IMR-90 (cell line): ENCODE data around the gene AFF2. TPM values are rescaled to one million over a fixed set of nuclear protein-coding genes. Genes with fewer than 3 reads are reported as not detected.

Experiments
- ATAC-seq: fragments of 200-7000 bp; cut with Tn5 transposase; 2 replicates; pipeline ENCODE4 v1.9.1; 2020; ENCODE audit warnings: low read depth, mild to moderate bottlenecking, moderate library complexity
- BruUV-seq: library from RNA; stranded (reverse); fragments of 400-500 nt; replicated peaks from 2 replicates; lab custom pipeline; 2021; lab: Mats Ljungman, UMichigan
- CTCF ChIA-PET: fragments of 300-600 bp; formaldehyde crosslinking; extraction: SDS; loops from one replicate; lab custom pipeline; 2021; ENCODE audit warnings: antibody characterized with exemption; lab: Yijun Ruan, JAX
- POLR2A ChIA-PET: fragments of 300-600 bp; sonication (Branson Sonifier 250); formaldehyde crosslinking; loops from one replicate; lab custom pipeline; 2022; ENCODE audit warnings: antibody characterized with exemption; ENCODE audit not compliant: unreplicated experiment; lab: Charles Lee
- DNase-seq: peaks from one replicate; pipeline ENCODE4 v3.0.0; 2013
- H2AFZ ChIP-seq: replicated peaks from 2 replicates; pipeline ENCODE3; 2013; ENCODE audit warnings: low read length, mild to moderate bottlenecking; ENCODE audit not compliant: poor library complexity
- H2AK5ac ChIP-seq: 2 replicates; pipeline ENCODE4 v1.6.1; 2013; ENCODE audit warnings: low read depth, low read length, inconsistent platforms
- H2AK9ac ChIP-seq: replicated peaks from 2 replicates; pipeline ENCODE3; 2013; ENCODE audit warnings: mild to moderate bottlenecking, low read depth, low read length, moderate library complexity; ENCODE audit not compliant: poor library complexity
- H2BK120ac ChIP-seq: 2 replicates; pipeline ENCODE4 v1.6.1; 2013; ENCODE audit warnings: low read depth, low read length, inconsistent platforms
- H2BK15ac ChIP-seq: 3 replicates; pipeline ENCODE4 v1.6.1; 2013; ENCODE audit warnings: low read depth, low read length, inconsistent platforms
- H2BK20ac ChIP-seq: 2 replicates; pipeline ENCODE4 v1.6.1; 2013; ENCODE audit warnings: low read depth, mild to moderate bottlenecking, inconsistent platforms, low read length, moderate library complexity
- H2BK5ac ChIP-seq: 2 replicates; pipeline ENCODE4 v1.6.1; 2013; ENCODE audit warnings: mild to moderate bottlenecking, low read depth, low read length, inconsistent platforms; ENCODE audit not compliant: poor library complexity, severe bottlenecking
- H3K14ac ChIP-seq: replicated peaks from 2 replicates; pipeline ENCODE4 v1.6.1; 2013; ENCODE audit warnings: low read depth, low read length, inconsistent platforms
- H3K18ac ChIP-seq: 2 replicates; pipeline ENCODE4 v1.6.1; 2013; ENCODE audit warnings: low read depth, low read length, control low read depth
- H3K23ac ChIP-seq: 2 replicates; pipeline ENCODE4 v1.6.1; 2013; ENCODE audit warnings: low read depth, low read length, inconsistent platforms
- H3K27ac ChIP-seq: 2 replicates; pipeline ENCODE4 v1.5.1; 2013; ENCODE audit warnings: mild to moderate bottlenecking, control low read depth, low read length; ENCODE audit not compliant: insufficient read depth
- H3K27me3 ChIP-seq: 2 replicates; pipeline ENCODE4 v1.6.1; 2013; ENCODE audit warnings: low read length; ENCODE audit not compliant: control insufficient read depth, insufficient read depth
- H3K36me3 ChIP-seq: 2 replicates; pipeline ENCODE4 v1.6.1; 2013; ENCODE audit warnings: low read length, mixed read lengths; ENCODE audit not compliant: control insufficient read depth, insufficient read depth
- H3K4ac ChIP-seq: 2 replicates; pipeline ENCODE4 v1.6.1; 2013; ENCODE audit warnings: low read depth, low read length, inconsistent platforms
- H3K4me1 ChIP-seq: 2 replicates; pipeline ENCODE4 v1.6.1; 2013; ENCODE audit warnings: low read length, mixed read lengths; ENCODE audit not compliant: control insufficient read depth, insufficient read depth
- H3K4me2 ChIP-seq: 2 replicates; pipeline ENCODE4 v1.6.1; 2013; ENCODE audit warnings: low read depth, mild to moderate bottlenecking, control low read depth, low read length, moderate library complexity
- H3K4me3 ChIP-seq: 2 replicates; pipeline ENCODE4 v1.5.1; 2013; ENCODE audit warnings: low read depth, mild to moderate bottlenecking, control low read depth, low read length, moderate library complexity; ENCODE audit not compliant: insufficient read depth
- H3K56ac ChIP-seq: 2 replicates; pipeline ENCODE4 v1.6.1; 2013; ENCODE audit warnings: low read length, inconsistent platforms; ENCODE audit not compliant: insufficient read depth; ENCODE audit errors: extremely low read depth
- H3K79me1 ChIP-seq, 2 experiments: 2 replicates each; pipeline ENCODE4 v1.6.1; 2013; ENCODE audit warnings: low read length in 2 of 2, inconsistent platforms in 1 of 2, low read depth in 1 of 2
- H3K9ac ChIP-seq: 2 replicates; pipeline ENCODE4 v1.6.1; 2013; ENCODE audit warnings: low read depth, low read length, control low read depth
- H3K9me1 ChIP-seq: 2 replicates; pipeline ENCODE4 v1.6.1; 2013; ENCODE audit warnings: low read length, inconsistent platforms; ENCODE audit not compliant: insufficient read depth
- H3K9me3 ChIP-seq: 2 replicates; pipeline ENCODE4 v1.6.1; 2013; ENCODE audit warnings: low read length; ENCODE audit not compliant: control insufficient read depth, insufficient read depth
- H4K20me1 ChIP-seq: 2 replicates; pipeline ENCODE4 v1.6.1; 2013; ENCODE audit warnings: low read length, inconsistent platforms; ENCODE audit not compliant: insufficient read depth
- H4K5ac ChIP-seq: 2 replicates; pipeline ENCODE4 v1.6.1; 2013; ENCODE audit warnings: mild to moderate bottlenecking, low read depth, low read length, control low read depth
- H4K8ac ChIP-seq, 2 experiments: 2 replicates each; pipeline ENCODE4 v1.6.1; 2013; ENCODE audit warnings: low read depth in 2 of 2, low read length in 2 of 2, control low read depth in 1 of 2, inconsistent platforms in 1 of 2
- H4K91ac ChIP-seq: 2 replicates; pipeline ENCODE4 v1.6.1; 2013; ENCODE audit warnings: low read depth, low read length, inconsistent platforms; ENCODE audit not compliant: insufficient read depth
- BHLHE40 ChIP-seq: fragments of 150-350 bp; IDR thresholded peaks from 2 replicates; pipeline ENCODE4 v1.6.1; 2016; ENCODE audit warnings: mild to moderate bottlenecking, low read depth, low read length
- CEBPB ChIP-seq: IDR thresholded peaks from 2 replicates; pipeline ENCODE4 v1.6.1; 2012; ENCODE audit warnings: low read depth, low read length, improper control_type of control experiment
- FOS ChIP-seq: fragments of 150-350 bp; IDR thresholded peaks from 2 replicates; pipeline ENCODE4 v1.6.1; 2016; ENCODE audit warnings: low read depth, low read length
- MAZ ChIP-seq: IDR thresholded peaks from 2 replicates; pipeline ENCODE4 v1.6.1; 2012; ENCODE audit warnings: low read depth, mild to moderate bottlenecking, low read length, improper control_type of control experiment, moderate library complexity, borderline replicate concordance
- POLR2A ChIP-seq: IDR thresholded peaks from 2 replicates; pipeline ENCODE4 v1.6.1; 2012; ENCODE audit warnings: mild to moderate bottlenecking, low read depth, low read length
- RAD21 ChIP-seq: IDR thresholded peaks from 2 replicates; pipeline ENCODE4 v1.6.1; 2012; ENCODE audit warnings: low read length, improper control_type of control experiment
- RCOR1 ChIP-seq: IDR thresholded peaks from 2 replicates; pipeline ENCODE4 v1.6.1; 2012; ENCODE audit warnings: mild to moderate bottlenecking, low read length, improper control_type of control experiment; ENCODE audit not compliant: insufficient replicate concordance
- WGBS, 2 experiments: methylation state at CpG; one replicate each; pipeline versions ENCODE4 v1.1.5 to v1.1.7; 2013; ENCODE audit warnings: missing lambda C conversion rate in 2 of 2; ENCODE audit not compliant: insufficient read length in 1 of 2; ENCODE audit errors: extremely low coverage in 2 of 2; 5-methylcytosine and 5-hydroxymethylcytosine counted together
- dilution Hi-C: fragments of 300-500 bp; cut with HindIII; formaldehyde crosslinking; loops from one replicate; pipeline ENCODE4 v1.14.3; 2018; ENCODE audit warnings: low sequenced_read_pairs; ENCODE audit not compliant: unreplicated experiment
- in situ Hi-C: fragments of 300-500 bp; cut with MboI; formaldehyde crosslinking; loops from 3 replicates; pipeline ENCODE4 v1.14.3; 2019; ENCODE audit warnings: low sequenced_read_pairs, inconsistent platforms, mixed read lengths
- intact Hi-C: fragments of 100-400 bp; cut with micrococcal nuclease; formaldehyde crosslinking; loops from 2 replicates; pipeline ENCODE4 v1.10.0; 2022
- polyA plus RNA-seq, 3 experiments: library from polyadenylated mRNA; depleted of rRNA; stranded (reverse); fragments of >200 nt; gene quantifications; 2 replicates each; pipeline ENCODE4 v1.2.3, GENCODE V29; 2012; ENCODE audit warnings: low replicate concordance in 1 of 3
- total RNA-seq: library from RNA; depleted of rRNA; stranded (reverse); fragments of >200 nt; gene quantifications from 2 replicates; pipeline ENCODE4 v1.2.3, GENCODE V29; 2012
- TF ChIP-seq, protein P1 (sequence below): fragments of 150-350 bp; IDR thresholded peaks from 2 replicates; pipeline ENCODE4 v1.6.1; 2017; ENCODE audit warnings: mild to moderate bottlenecking, antibody characterized with exemption, low read length, low read depth
- TF ChIP-seq, protein P2 (sequence below): conservative IDR thresholded peaks from 2 replicates; pipeline ENCODE4 v1.5.1; 2012; ENCODE audit warnings: mild to moderate bottlenecking, low read depth, low read length, improper control_type of control experiment

Gene AFF2
- total and polyA plus RNA-seq, 2 of the 4 experiments (the other 2 are of a cell fraction) = 0.15 to 0.72 TPM

DNA sequence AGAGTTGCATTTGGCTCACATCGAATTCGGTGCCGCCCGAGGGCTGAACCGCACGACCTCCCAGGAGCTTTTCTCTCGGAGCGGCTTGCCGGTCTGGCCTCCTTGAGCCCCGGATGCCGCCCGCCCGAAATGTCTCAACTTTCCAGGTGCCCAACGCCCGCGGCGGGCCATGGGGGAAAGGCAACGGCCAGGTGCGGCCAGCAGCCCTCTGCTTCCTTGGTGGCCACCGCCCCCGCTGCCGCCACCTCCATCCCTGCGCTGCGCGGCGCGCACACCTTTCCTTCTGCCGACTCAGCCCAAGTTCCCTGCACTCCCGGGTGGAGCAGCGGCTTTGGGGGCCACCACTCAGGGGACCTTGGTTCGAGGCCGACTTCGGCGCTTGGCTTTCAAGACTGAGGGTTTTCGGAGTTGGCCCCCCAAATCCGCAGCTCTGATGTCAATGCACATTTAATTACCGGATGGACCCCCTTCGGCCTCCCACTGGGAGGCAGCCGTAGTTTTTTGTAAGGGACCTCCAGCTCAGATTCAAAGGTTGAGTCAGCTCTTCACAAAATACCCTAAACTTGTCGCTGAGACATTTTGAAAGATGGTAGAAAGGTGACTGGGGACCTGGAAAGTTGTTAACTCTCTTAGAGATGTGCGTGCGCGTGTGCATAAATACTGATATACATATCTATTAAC, 1.1 kb downstream of the AFF2 start:
- Histone ChIP-seq H2AK5ac (no peak overlapping the region), H3K18ac (no peak overlapping the region), H2AFZ (peak overlapping the region; percentile 49), H3K4ac (no peak overlapping the region), H2BK20ac (no peak overlapping the region), H3K9me3 (no peaks in the 10 kb centered on the region; the same call in 1 of the 2 replicates), H4K91ac (no peak overlapping the region), H3K23ac (no peak overlapping the region), H3K4me2 (peak overlapping the region; percentile 82; the same call in 1 of the 2 replicates), H3K79me1 (no peaks in the 10 kb centered on the region), H2BK120ac (no peak overlapping the region), H4K8ac (no peak overlapping the region), H3K27ac (no peak overlapping the region), H2AK9ac (no peak overlapping the region), H3K14ac (no peak overlapping the region), H3K9ac (no peak overlapping the region), H3K4me3 (peak overlapping the region; percentile 47), H3K4me1 (no peaks in the 10 kb centered on the region), H3K36me3 (no peaks in the 10 kb centered on the region), H2BK5ac (no peak overlapping the region), H3K9me1 (no peaks in the 10 kb centered on the region), H3K56ac (no peak overlapping the region), H2BK15ac (no peak overlapping the region), H3K27me3 (peaks cover 12% of the 10 kb centered on the region), H4K5ac (no peak overlapping the region), H4K20me1 (no peaks in the 10 kb centered on the region)
- no TSS peak for BruUV-seq
- no peak; the same call in 1 of the 2 replicates for ATAC-seq
- 34% methylated on average over 22 of the region's 43 CpGs; no CpG with 5 or more reads in 1 of the 2 experiments for WGBS, 2 experiments
- in situ Hi-C loops (no loop called here), intact Hi-C loops (no loop called here), dilution Hi-C loops (no loop called here)
- no peak for TF ChIP-seq POLR2A
- TF ChIP-seq, protein P1, sequence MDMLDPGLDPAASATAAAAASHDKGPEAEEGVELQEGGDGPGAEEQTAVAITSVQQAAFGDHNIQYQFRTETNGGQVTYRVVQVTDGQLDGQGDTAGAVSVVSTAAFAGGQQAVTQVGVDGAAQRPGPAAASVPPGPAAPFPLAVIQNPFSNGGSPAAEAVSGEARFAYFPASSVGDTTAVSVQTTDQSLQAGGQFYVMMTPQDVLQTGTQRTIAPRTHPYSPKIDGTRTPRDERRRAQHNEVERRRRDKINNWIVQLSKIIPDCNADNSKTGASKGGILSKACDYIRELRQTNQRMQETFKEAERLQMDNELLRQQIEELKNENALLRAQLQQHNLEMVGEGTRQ = no peak
- TF ChIP-seq CEBPB = no peak
- TF ChIP-seq RCOR1 = no peak
- TF ChIP-seq, protein P2, sequence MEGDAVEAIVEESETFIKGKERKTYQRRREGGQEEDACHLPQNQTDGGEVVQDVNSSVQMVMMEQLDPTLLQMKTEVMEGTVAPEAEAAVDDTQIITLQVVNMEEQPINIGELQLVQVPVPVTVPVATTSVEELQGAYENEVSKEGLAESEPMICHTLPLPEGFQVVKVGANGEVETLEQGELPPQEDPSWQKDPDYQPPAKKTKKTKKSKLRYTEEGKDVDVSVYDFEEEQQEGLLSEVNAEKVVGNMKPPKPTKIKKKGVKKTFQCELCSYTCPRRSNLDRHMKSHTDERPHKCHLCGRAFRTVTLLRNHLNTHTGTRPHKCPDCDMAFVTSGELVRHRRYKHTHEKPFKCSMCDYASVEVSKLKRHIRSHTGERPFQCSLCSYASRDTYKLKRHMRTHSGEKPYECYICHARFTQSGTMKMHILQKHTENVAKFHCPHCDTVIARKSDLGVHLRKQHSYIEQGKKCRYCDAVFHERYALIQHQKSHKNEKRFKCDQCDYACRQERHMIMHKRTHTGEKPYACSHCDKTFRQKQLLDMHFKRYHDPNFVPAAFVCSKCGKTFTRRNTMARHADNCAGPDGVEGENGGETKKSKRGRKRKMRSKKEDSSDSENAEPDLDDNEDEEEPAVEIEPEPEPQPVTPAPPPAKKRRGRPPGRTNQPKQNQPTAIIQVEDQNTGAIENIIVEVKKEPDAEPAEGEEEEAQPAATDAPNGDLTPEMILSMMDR = no peak
- TF ChIP-seq FOS = no peak
- no peak for TF ChIP-seq BHLHE40
- no peak for TF ChIP-seq MAZ
- no peak for TF ChIP-seq RAD21
- CTCF ChIA-PET = no interaction called here
- no peak for DNase-seq
- POLR2A ChIA-PET = no interaction called here
